Stimulated activated naive B cell treated with anti-CD40 and anti-IgM and Interleukin-4, amounts not matched to agents 10 μg/mL and 1 μg/mL and 100 μg/mL, for 72 hours (primary cell): Measurements from ENCODE around the gene AGXT2.

Experiments
- ATAC-seq, 2 donors: fragments of 150-1000 bp; cut with Tn5 transposase; replicated peaks; 2 replicates each; pipeline ENCODE4 v1.10.0; 2021; ENCODE audit warnings: moderate library complexity in 1 of 2
- DNase-seq: peaks from one replicate; pipeline ENCODE4 v3.0.0; 2021
- H3K27ac Mint-ChIP-seq: one replicate; pipeline ENCODE4 v1.8.0; 2022; ENCODE audit warnings: mild to moderate bottlenecking, mixed read lengths
- H3K27me3 Mint-ChIP-seq, 2 donors: one replicate each; pipeline ENCODE4 v1.8.0; 2022; ENCODE audit warnings: mixed read lengths in 2 of 2
- H3K36me3 Mint-ChIP-seq, 2 donors: one replicate each; pipeline ENCODE4 v1.8.0; 2022; ENCODE audit warnings: mixed read lengths in 2 of 2, mild to moderate bottlenecking in 1 of 2
- H3K4me1 Mint-ChIP-seq, 2 donors: one replicate each; pipeline ENCODE4 v1.8.0; 2022; ENCODE audit warnings: mixed read lengths in 2 of 2, mild to moderate bottlenecking in 1 of 2
- H3K4me3 Mint-ChIP-seq, 2 donors: one replicate each; pipeline ENCODE4 v1.8.0; 2022; ENCODE audit warnings: mild to moderate bottlenecking in 2 of 2, mixed read lengths in 2 of 2, moderate library complexity in 1 of 2
- H3K9me3 Mint-ChIP-seq, 2 donors: one replicate each; pipeline ENCODE4 v1.8.0; 2022; ENCODE audit warnings: mixed read lengths in 2 of 2, mild to moderate bottlenecking in 1 of 2

AGXT2 gene

GRCh38 chr5:35067985-35068384, 20.2 kb upstream of the AGXT2 start:
- DNase-seq, result no peak
- no peak for ATAC-seq
- H3K4me1 Mint-ChIP-seq, result peaks cover 6 to 7% of the 10 kb centered on the region in 2 donors
- peaks cover 0 to 6% of the 10 kb centered on the region in 2 donors for H3K27me3 Mint-ChIP-seq
- no peaks in the 10 kb centered on the region for H3K36me3 Mint-ChIP-seq
- no peak overlapping the region for H3K27ac Mint-ChIP-seq
- H3K9me3 Mint-ChIP-seq, result no peaks in the 10 kb centered on the region
- H3K4me3 Mint-ChIP-seq, result no peak overlapping the region

DNA sequence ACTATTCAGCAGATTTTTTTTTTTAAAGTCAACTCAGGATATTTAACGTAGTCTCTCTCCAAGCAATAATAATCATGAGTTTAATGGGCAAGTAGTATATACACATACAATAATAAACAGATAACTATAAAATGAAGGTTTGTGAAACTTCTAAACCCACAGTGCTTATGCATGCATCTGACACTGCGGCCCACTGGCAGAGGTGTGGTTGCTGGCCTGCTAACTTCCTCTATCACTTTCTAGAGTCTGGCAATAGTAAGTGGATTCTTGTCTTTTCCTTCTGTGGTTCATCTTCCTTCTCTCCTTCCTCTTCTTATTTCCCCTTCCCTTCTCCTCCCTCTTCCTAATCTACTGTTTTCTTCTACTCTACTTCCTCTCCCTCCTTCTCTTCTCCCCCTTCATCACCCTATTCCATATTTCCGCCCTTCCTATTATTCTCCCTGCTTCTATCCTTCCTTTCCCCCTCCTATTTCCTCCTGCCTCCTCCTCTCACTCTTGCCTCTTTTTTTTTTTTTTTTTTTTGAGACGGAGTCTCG, 18.6 kb upstream of the AGXT2 start:
- H3K36me3 Mint-ChIP-seq, result no peaks in the 10 kb centered on the region
- ATAC-seq (peak; percentile 74), DNase-seq (no peak)
- peaks cover 6 to 7% of the 10 kb centered on the region in 2 donors for H3K4me1 Mint-ChIP-seq
- peaks cover 0 to 6% of the 10 kb centered on the region in 2 donors for H3K27me3 Mint-ChIP-seq
- H3K27ac Mint-ChIP-seq, result no peak overlapping the region
- no peak overlapping the region for H3K4me3 Mint-ChIP-seq
- no peaks in the 10 kb centered on the region for H3K9me3 Mint-ChIP-seq

DNA sequence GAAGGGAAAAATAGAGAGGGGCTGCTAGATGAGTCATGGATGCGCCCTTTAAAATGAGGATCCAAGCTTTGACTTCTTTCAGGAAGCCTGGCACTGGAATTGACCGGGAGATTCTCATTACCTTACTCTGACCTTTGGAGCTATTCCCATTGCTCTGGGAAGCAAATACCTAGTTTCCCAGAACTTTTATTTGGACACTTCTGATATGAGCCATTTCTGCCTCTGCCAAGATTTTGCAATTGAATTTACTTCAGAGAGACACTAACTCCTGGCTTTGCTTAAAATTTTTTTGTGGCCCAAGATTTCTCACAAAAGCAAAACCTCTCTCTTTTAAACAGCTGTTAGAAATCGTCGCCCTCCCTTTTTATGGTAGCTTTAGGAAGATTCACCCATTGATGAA, 15.7 kb upstream of the AGXT2 start:
- ATAC-seq (no peak), DNase-seq (no peak)
- Mint-ChIP-seq H3K9me3 (no peaks in the 10 kb centered on the region), H3K36me3 (no peaks in the 10 kb centered on the region), H3K4me3 (no peak overlapping the region), H3K27ac (no peak overlapping the region), H3K27me3 (peaks cover 0 to 6% of the 10 kb centered on the region in 2 donors), H3K4me1 (peaks cover 6 to 7% of the 10 kb centered on the region in 2 donors)

GRCh38 chr5:35061211-35061770, 13.5 kb upstream of the AGXT2 start:
- Mint-ChIP-seq H3K9me3 (no peaks in the 10 kb centered on the region), H3K27ac (no peak overlapping the region), H3K4me3 (no peak overlapping the region), H3K36me3 (no peaks in the 10 kb centered on the region), H3K4me1 (peaks cover 2 to 3% of the 10 kb centered on the region in 2 donors), H3K27me3 (peaks cover 0 to 12% of the 10 kb centered on the region in 2 donors)
- ATAC-seq (no peak), DNase-seq (no peak)

- ATAC-seq, result no peak
- no peaks in the 10 kb centered on the region for H3K4me1 Mint-ChIP-seq
These were observed 12.5 kb upstream of the AGXT2 start for GRCh38 chr5:35060236-35060635.

DNA sequence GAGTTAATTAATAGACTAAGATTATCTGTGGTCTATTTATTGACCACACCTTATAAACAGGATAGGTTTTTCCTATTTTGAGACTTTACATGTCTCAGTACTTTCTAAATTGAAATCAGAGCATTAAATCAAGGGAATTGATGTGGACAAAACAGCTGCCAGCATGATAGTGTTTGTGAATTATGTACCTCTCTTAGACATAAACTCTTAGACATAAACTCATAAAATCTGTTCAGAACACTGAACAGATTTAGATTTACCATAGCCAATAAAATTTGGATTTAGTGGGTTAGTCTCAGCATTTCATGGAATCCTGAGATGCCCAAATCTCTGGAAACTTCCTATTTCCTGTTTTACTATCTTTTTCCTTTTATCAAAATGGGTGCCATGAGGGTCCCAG, 11.5 kb upstream of the AGXT2 start:
- Mint-ChIP-seq H3K9me3 (no peaks in the 10 kb centered on the region), H3K36me3 (no peaks in the 10 kb centered on the region), H3K27ac (no peak overlapping the region), H3K4me1 (no peaks in the 10 kb centered on the region), H3K4me3 (no peak overlapping the region), H3K27me3 (peaks cover 0 to 17% of the 10 kb centered on the region in 2 donors)
- no peak for DNase-seq
- ATAC-seq, result no peak

More at GRCh38 chr5:35060236-35060635, 12.5 kb upstream of the AGXT2 start:
- Mint-ChIP-seq H3K27ac (no peak overlapping the region), H3K27me3 (peaks cover 0 to 12% of the 10 kb centered on the region in 2 donors), H3K9me3 (no peaks in the 10 kb centered on the region), H3K4me3 (no peak overlapping the region), H3K36me3 (no peaks in the 10 kb centered on the region)
- DNase-seq, result no peak

GRCh38 chr5:35058374-35058788, 10.6 kb upstream of the AGXT2 start:
- no peak for DNase-seq
- no peak for ATAC-seq
- Mint-ChIP-seq H3K36me3 (no peaks in the 10 kb centered on the region), H3K27ac (no peak overlapping the region), H3K4me1 (no peaks in the 10 kb centered on the region), H3K27me3 (peaks cover 0 to 16% of the 10 kb centered on the region in 2 donors), H3K9me3 (no peaks in the 10 kb centered on the region), H3K4me3 (no peak overlapping the region)

DNA sequence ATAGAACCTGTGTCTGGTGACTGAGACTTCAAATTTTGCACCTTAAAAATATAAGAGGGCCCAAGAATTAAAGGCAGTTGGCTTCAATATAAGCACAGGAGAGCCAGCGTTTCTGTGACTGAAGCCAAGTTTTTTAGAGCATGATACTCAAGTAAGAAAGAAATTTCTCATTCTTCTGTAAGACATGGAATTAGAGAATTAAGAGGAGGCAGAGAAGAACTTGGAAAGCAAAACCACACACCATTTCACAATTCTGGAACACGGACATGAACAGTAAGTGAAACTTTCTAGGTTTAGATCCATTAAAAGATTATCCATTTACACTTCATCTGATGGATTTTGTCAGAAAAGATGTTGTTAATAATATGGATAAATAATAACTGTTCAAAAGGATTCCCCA, 8.9 kb upstream of the AGXT2 start:
- no peak overlapping the region for H3K27ac Mint-ChIP-seq
- H3K4me3 Mint-ChIP-seq, result no peak overlapping the region
- H3K36me3 Mint-ChIP-seq, result no peaks in the 10 kb centered on the region
- DNase-seq (no peak), ATAC-seq (no peak)
- H3K27me3 Mint-ChIP-seq, result peaks cover 5 to 21% of the 10 kb centered on the region in 2 donors
- no peaks in the 10 kb centered on the region for H3K4me1 Mint-ChIP-seq
- H3K9me3 Mint-ChIP-seq, result no peaks in the 10 kb centered on the region

DNA sequence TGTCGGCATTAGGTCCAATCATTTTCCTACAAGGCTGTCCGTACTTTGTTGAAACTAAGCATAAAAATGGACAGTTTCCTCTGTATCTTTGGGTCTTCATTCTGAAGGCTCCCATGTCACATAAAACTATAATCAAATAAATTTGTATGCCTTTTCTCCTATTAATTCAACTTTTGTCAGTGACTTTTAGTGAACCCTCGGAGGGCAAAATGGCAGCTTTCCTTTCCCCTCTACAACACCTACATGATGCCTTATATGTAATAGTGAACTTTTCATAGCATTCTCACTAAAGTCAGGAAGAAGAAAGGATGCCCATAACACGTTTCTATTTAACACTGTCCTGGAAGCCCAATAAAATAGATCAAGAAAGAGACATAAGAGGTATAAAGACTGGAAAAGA, 5.1 kb upstream of the AGXT2 start:
- H3K27me3 Mint-ChIP-seq, result peaks cover 10 to 26% of the 10 kb centered on the region in 2 donors
- H3K4me3 Mint-ChIP-seq, result no peak overlapping the region
- ATAC-seq (no peak), DNase-seq (no peak)
- H3K4me1 Mint-ChIP-seq, result no peaks in the 10 kb centered on the region
- H3K9me3 Mint-ChIP-seq, result no peaks in the 10 kb centered on the region
- no peak overlapping the region for H3K27ac Mint-ChIP-seq
- H3K36me3 Mint-ChIP-seq, result no peaks in the 10 kb centered on the region

GRCh38 chr5:35050541-35051126, 2.9 kb upstream of the AGXT2 start:
- Mint-ChIP-seq H3K4me3 (no peak overlapping the region), H3K9me3 (no peaks in the 10 kb centered on the region), H3K27ac (no peak overlapping the region), H3K4me1 (no peaks in the 10 kb centered on the region), H3K27me3 (peaks cover 12 to 27% of the 10 kb centered on the region in 2 donors), H3K36me3 (no peaks in the 10 kb centered on the region)
- no peak for ATAC-seq
- DNase-seq, result no peak

DNA sequence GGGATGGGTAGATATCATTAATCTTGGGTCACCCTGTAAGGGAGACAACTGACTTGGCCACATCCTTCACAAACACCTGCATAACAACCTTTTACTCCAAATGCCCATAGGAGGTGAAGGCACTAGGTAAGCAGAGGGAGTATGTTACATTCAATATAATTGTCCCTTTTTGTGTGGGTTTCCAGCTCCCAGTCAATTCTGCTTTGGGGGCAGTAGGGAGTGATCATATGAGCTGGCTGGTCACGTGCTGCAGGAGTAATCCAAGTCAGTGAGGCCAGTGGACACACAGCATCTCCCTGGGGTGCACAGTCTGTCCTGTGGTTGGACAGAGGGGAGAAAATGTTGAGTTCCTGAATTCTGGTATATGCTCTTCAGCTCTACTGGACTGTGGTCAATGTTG, 1.2 kb upstream of the AGXT2 start:
- H3K36me3 Mint-ChIP-seq, result no peaks in the 10 kb centered on the region
- H3K4me3 Mint-ChIP-seq, result no peak overlapping the region
- no peaks in the 10 kb centered on the region for H3K4me1 Mint-ChIP-seq
- H3K9me3 Mint-ChIP-seq, result no peaks in the 10 kb centered on the region
- DNase-seq (no peak), ATAC-seq (no peak)
- H3K27me3 Mint-ChIP-seq, result peaks cover 12 to 18% of the 10 kb centered on the region in 2 donors
- no peak overlapping the region for H3K27ac Mint-ChIP-seq

GRCh38 chr5:35046774-35047173, 975 bp downstream of the AGXT2 start:
- DNase-seq (no peak), ATAC-seq (no peak)
- Mint-ChIP-seq H3K27me3 (peaks cover 11 to 12% of the 10 kb centered on the region in 2 donors), H3K4me3 (no peak overlapping the region), H3K27ac (no peak overlapping the region), H3K9me3 (no peaks in the 10 kb centered on the region), H3K4me1 (no peaks in the 10 kb centered on the region), H3K36me3 (no peaks in the 10 kb centered on the region)

DNA sequence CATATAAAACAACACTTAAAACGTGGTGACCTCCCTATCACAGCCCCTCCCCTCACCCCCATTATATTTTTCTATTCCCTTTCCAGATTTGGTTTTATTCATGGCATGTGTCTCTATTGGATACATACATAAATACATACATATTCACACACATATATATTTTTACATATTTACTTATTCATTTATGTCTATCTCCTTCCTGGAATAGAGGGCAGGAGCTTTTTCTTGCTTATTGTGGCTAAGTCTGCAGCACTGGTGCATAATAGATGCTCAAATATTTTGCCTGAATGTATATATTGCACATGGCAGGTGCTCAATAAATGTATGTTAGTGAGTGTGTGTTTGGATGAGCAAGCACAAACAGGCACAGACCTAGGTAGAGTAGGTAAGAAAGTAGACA, 2.5 kb downstream of the AGXT2 start:
- no peak for ATAC-seq
- Mint-ChIP-seq H3K27ac (no peak overlapping the region), H3K27me3 (peaks cover 11 to 12% of the 10 kb centered on the region in 2 donors), H3K4me1 (no peaks in the 10 kb centered on the region), H3K9me3 (no peaks in the 10 kb centered on the region), H3K4me3 (no peak overlapping the region), H3K36me3 (no peaks in the 10 kb centered on the region)
- no peak for DNase-seq

- no peak overlapping the region for H3K4me3 Mint-ChIP-seq
- ATAC-seq, result no peak
- H3K27ac Mint-ChIP-seq, result no peak overlapping the region
- no peaks in the 10 kb centered on the region for H3K9me3 Mint-ChIP-seq
- no peak for DNase-seq
- no peaks in the 10 kb centered on the region for H3K36me3 Mint-ChIP-seq
- peaks cover 11 to 12% of the 10 kb centered on the region in 2 donors for H3K27me3 Mint-ChIP-seq
- no peaks in the 10 kb centered on the region for H3K4me1 Mint-ChIP-seq
These were observed 3.1 kb downstream of the AGXT2 start for GRCh38 chr5:35044649-35045048.

DNA sequence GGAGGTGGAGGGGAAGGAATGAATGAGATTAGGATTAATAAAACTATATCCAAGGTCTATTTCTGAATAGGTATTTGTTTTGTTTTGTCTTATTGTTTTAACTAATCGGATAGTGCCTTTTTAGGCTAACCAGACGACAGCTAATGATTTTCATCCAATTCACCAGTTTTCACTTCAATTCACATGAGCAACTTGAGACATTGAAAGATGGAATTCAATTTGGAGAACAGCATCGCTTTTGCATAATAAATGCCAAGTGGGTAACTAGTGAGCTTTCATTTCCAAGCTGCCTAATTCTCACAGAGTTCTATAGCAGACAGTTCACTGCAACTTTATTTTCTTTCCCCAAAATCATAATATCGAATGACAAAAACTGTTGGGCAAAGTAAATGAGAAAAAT, 5.0 kb downstream of the AGXT2 start:
- H3K4me3 Mint-ChIP-seq, result no peak overlapping the region
- no peaks in the 10 kb centered on the region for H3K36me3 Mint-ChIP-seq
- no peaks in the 10 kb centered on the region for H3K9me3 Mint-ChIP-seq

More for the DNA sequence above, 5.0 kb downstream of the AGXT2 start:
- ATAC-seq, result no peak
- DNase-seq, result no peak
- H3K27ac Mint-ChIP-seq, result no peak overlapping the region
- H3K27me3 Mint-ChIP-seq, result peaks cover 8 to 10% of the 10 kb centered on the region in 2 donors
- no peaks in the 10 kb centered on the region for H3K4me1 Mint-ChIP-seq
